DMS 273 (cell line): ENCODE measurements around the gene FBXL14.

Source experiments
- DNase-seq: peaks from one replicate; lab custom pipeline; 2025; ENCODE audit not compliant: unreplicated experiment; lab: John Stamatoyannopoulos, UW

Gene FBXL14

DNA sequence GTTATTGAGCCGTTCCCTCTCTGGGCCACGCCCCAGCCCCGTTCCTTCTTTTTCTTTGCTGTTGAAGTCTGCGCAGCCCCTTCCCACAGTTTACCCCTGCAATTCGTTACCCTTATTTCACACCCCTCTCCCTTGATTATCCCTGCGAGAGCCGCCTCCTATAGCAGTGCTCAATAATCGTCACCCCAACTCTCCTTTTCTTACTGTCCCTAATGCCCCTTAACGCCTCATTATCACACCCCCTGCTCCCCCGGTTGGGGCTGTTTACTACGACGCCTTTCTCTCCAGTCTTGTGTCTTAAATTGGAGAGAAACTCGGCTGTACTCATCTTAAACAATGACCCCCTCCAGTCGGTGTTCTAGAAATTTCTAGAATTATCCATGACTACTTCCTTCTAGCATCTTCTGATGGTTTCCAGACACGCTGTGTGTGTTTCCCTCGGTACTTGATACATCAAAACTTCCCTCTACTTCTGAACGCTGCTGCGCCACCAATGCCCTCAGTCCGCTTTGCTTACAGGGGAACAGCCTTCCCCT is 713 bp upstream of the FBXL14 start:
- DNase-seq, result no peak

DNA sequence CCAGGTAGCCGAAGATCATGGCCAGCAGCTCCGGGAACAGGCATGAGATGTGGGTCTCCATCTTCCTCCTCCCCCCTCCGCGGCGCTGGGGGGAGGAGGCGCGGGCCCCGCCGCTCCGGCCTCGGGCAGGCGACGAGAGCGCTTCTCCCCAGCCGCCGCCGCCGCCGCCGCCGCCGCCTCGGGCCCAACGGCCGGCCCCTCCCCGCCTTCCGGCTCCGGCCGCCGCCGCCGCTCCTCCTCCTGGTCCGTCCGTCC is 448 bp downstream of the FBXL14 start:
- DNase-seq, result no peak

DNA sequence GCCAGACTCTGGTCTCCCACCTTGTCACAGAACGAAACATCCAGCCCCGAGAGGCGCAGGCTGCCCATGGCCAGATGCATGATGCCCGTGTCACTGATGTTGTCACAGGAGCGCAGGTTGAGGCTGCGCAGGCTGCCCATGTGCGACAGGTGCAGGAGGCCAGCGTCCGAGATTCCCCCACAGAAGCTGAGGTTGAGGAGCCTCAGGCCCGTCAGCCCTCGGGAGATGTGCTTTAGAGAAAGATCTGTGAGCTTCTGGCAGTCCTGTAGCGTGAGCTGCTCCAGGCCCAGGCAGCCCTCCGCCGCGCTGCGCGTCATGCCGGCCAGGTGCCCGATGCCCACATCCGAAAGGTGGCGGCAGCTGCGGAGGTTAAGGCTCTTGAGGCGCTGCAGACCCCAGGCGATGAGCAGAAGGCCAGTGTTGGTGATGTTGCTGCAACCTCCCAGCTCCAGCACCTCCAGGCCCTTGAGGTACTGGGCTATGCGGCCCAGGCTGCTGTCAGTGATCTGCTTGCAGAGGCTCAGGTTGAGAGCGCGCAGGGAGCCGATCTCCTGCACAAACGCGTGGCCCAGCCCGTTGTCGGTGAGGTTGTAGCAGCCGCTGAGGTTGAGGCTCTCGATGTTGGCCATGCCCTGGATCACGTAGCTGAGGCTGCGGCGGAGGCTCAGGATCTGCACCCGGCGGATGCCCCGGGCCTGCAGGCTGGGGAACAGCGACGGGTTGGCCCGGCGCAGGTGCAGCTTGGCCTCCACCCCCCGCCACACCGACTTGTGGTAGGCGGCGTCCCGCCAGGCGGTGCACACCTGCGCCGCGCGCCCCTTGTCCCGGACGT is 991 bp downstream of the FBXL14 start:
- peak; percentile 67 for DNase-seq

DNA sequence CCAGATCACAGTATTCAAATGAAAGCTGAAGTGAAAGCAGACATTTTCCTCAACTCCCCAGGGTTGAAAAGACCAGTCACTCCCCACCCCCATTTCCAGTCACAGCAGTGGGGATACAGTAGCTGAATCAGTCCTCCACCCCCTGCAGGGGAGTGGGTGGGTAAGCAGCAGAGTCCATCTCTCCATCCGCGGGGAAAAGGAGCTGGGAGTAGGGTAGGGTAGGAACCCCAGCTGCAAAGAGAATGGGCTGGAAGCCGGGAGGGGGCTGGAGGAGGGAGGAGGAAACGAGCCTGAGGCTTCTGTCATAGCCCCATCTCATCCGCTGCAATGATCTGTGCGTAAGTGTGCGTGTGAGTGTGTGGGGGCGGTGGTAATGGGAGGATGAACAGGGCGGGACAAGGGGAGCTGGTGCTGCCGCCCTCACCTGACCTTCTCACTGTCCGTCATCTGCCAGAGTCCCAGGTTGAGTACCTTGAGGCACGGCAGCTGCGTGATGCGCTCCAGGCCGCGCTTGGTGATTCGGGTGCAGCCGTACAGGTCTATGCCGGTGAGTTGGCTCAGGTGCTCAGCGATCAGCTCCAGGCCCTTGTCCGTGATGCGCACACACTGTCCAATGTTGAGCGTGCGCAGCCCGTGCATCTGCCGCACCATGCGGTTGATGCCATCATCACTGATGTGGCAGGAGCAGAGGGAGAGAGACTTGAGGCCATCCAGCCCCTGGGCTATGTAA is 1.8 kb downstream of the FBXL14 start:
- DNase-seq, result peak; percentile 70

DNA sequence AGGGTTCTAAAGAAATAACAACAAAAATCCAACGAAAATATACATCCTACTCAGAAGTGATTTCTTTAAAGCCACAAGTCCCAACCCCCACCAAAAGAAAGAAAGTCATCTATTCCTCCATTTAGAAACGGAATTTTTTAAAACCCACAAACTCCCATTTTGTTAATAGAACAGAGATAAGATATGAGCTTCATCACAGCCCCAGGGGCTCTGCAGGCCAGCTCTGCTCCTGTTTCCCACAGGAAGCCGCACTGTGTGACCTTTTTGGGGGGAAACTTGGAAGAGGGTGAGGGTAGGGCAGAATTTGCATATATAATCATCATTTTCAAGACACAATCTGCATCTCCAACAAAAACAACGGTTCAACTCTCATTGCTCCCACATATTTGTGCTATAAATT is 2.8 kb downstream of the FBXL14 start:
- DNase-seq, result no peak

DNA sequence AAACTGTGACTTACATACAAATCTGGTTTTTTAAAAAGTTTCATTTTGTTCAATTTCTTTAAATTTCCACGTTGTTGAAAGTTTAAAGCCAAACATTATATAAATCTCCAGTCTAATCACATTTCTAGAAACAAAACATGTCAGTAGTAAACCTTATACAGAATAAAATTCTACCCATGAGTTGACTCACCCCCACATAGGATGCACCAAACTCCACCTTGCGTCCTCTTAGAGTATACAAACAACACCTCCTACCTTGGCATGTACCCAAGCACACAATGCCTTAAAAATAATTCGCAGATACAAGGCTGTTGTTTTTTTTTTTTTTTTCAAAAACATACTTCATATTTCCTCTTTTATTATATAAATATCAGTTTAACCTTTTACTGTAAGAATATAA is 3.3 kb downstream of the FBXL14 start:
- peak; percentile 44 for DNase-seq

DNA sequence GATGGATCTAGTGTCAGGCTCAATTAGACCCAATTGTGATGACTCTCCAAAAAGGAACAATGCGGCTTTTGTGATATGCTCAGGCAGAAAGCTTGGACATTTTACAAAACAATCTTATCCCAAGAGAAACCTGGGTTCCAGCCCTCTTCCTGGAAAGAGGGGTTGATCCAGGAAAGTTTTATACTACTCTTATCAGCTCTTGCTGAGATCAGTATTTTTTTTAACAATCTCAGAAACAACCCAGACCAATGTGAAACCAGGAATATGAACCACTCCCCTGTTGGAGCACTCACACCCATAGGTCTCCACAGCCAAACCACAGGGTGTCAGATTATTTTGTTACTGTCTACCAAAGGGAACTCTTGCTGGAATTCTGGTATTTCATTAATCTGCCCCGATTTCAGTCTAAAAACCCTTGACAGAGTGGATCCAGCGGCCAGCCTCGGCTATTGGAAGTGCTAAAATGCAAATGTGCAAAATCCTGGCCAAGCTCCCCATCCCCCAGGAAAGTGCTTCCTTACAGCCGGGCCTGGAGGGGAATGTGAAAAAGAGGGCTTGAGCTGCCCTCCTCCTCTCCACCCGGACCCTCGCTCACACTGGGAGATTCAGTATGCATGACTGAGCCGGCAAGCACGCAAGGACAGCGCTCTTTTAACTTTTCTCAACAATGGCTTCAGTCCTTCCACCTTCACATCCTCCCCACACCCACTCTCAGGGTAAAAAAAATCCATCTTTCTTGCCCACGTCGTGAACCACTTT is 4.0 kb downstream of the FBXL14 start:
- DNase-seq, result no peak

DNA sequence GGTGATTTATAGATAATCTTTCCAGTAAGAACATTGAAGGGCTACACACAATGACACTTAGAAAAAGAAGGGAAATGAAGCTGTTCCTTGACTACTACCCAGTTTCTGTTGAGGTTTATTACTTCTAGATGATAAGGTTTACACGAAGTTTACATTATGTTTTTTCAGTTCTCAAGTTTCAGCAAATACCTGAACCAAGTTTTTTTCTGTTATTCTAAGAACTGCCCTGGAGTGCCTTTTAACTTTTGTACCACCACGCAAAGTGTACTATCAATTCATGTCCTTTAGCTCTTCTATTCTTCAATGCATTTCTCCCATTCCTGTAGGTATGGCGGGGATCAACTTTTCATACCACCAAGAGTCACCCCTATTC is 5.8 kb downstream of the FBXL14 start:
- no peak for DNase-seq

DNA sequence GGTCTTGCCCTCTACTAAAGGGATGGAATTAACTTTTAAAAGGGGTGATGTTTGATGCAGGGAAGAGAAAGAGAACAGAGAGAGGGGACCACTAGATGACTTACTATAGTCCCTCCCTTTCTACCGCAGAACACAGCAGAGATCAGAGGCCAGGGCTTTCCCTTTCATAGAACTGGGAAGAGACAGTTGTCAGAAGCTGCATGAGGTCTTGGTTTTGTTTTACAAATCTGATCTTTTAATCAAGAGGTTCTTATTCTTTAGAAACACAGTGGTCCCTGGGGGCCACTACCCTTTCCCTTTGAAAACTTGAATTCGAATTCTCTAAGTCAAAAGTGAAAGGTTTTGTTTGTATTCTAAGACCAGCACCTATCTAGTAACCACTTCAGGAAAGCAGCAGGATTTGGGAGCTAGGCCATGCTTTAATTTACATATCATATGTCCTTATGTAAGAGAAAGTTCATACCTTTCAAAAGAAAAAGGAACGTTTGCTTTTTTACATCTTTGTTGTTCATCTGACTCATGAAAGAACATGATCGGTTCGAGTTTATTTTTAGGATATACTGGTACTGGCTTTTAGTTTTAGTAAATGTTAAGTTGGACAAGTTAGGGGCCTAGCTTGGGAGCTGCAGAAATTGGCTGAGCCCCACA is 6.3 kb downstream of the FBXL14 start:
- no peak for DNase-seq

DNA sequence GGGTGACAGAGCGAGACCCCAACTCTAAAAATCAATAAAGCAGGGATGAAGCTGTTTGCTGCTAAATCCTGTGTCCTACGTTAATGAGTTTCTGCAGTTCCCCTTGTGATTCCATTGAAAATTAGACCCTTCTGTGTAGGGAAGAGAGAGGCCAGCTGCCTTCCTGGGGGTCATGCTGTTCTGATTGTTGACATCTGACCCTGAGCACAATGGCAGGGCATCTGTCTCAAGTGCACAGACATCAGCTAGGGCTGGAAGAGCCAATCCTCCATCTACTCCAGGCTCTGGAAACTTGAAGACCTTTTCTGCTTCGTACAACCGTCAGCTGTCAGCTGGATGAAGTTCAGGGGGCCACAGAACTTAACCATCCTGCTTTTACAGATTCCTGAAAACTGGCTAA is 10.1 kb downstream of the FBXL14 start:
- no peak for DNase-seq

DNA sequence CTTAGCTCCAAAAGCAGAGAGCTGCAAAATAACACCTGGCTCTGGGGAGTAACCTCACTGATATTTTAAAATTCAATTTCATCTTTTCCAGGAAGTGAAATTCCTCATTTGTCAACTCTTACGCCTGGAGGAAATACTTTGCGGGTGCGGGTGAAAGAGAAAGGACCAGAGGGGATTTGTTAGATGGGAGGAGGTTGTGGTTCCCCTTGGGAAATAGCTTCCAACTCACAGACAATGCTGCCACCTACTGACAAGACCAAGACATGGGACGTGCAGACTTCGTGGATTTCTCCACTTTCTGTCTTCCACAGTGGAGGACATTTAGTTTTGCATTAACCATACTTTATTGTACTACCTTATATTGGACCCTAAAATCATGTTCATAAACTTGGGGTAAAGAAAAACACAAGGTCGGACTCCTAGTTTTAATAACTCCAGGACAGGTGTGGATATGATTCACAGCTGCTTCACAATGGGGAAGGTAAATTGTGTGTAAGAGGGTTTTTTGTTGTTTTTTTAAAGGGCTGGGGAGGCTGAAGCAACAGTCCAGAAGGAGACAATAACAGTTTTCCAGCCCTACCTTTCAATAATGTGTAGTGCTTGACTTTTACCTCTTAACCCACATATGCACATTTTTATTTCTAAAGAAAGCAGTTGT is 10.8 kb downstream of the FBXL14 start:
- DNase-seq, result peak; percentile 84

DNA sequence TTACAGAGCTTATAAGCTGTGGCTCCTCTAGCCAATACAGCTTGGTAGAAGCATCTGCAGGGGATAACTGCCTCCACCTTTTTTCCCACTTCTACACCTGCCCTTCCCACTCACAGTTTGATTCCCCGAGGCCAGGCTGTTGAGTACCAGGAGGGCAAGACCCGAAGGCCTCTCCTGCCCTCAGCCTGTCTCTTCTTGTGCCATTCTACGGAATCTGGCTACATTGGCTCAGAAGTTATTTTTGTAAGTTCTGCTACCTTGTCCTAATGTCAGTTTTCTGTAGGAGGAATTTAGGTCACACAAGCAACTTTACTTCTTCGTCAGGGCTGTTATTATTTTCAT is 11.7 kb downstream of the FBXL14 start:
- no peak for DNase-seq

DNA sequence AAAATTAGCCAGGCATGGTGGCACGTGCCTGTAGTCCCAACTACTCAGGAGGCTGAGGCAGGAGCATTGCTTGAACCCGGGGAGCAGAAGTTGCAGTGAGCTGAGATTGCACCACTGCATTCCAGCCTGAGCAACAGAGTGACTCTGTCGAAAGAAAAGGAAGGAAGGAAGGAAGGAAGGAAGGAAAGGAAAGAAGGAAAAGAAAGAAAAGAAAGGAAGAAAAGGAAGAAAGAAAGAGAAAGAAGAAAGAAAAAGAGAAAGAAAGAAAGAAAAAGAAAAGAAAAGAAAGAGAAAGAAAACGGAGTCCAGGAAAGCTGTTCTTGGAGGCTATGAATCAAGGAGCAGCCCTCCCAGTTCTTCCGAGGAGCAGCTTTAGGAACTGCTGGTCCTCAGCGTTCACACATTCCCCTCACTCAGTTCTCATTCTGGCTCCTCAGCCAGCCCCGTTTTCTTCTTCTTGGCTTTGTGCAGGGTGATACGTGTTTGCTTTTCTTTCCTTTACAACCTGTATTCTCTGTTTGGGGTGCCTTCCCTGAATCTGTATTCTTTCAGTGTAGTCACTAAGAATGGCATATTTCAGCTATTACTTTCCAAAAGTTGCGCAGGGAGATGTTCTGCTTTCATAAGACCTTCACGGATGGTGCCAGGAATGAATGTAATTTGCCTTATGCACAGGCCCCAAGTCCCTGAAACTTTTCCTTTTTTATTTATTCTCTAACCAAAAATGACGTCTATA is 12.2 kb downstream of the FBXL14 start:
- no peak for DNase-seq

DNA sequence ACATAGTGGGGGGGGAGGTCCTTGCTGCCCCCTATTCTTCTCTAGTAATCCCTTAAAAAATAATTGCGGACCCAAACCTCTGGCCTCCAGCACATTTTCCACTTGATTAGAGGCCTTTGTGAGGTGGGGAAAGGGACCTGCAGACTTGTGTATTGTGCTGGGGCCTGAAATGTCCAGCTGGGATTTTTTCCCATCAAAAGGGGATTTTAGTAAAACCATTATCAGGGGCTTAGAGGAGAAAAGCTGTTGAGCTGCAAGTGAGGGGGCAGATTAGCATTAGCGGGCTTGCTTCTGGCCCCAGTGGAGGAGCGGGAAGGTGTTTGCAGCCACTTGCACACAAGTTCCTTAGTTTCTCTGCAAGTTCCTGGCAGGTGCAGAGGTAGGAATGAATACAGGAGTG is 13.9 kb downstream of the FBXL14 start:
- no peak for DNase-seq

DNA sequence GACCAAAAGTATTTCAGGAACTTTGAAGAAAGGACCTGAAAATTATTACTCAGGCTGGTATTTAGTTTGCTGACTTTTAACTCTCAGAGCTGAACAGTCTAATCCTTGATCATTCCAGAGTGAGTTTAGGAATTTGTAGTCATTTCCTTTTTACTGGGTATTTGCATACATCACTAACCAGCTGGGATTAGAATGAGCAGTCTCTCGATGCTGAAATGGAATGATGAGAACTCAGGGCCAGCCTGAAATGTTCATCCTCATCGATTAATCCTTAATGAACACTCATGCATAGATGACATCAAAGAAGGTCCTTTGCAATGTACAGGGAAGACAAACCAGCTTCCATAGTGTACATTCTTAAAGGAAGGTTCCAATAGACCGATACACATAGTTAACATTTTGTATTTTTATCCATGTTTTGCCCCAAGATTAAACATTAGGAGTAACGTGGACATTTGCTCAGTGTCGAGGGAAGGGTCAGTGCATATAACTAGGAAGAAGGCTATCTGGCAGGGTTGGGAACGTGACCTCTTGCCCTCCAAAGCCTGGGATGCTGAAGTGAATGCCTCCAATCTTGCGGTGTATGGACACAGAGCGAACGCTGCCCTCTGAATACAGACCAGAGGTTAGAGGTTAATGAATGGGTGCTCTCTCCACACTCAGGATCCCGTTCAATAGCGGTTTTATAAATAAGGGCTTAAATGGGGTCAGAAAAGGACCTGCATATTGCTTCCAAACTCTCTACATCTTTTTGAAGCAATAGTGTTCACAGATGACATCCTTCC is 14.5 kb downstream of the FBXL14 start:
- DNase-seq, result no peak

DNA sequence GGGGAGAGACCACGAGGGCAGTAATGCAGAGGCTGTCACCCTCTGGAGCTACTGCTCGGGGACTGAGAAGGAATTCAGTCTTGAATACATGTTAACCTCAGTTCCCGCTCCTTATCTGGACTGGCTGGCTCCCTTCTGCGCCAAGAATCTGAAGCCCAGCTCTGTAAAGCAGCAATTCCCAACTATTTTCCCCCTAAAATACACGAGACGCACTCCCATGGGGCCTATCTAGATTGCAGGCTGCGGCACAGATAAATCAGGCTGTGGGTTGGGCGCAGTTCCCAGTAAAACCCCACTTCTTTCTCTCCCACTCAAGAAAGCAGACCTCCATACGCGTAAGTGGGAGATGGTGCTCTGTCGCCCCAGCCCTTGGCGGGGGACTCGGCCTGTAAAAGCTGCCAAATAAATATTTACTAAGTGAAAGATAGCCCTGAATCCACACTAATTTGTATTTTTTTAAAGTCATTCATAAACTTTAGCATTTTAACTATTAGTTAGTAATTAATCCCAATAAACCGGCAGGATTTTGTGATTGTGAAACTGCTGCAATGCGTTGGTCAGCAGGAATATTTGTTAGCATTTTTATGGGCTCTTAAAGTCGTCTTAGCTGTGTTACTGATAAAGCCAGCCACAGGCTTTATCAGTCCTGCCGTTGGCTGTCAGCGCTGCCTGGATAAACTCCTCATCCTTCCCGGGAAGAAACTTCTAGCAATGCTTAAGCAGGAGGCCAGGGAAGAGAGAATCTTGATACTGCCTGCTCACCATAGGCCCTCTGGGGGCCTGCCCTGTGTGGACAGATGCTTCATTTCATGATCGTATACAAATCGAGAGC is 17.8 kb downstream of the FBXL14 start:
- peak; percentile 36 for DNase-seq

DNA sequence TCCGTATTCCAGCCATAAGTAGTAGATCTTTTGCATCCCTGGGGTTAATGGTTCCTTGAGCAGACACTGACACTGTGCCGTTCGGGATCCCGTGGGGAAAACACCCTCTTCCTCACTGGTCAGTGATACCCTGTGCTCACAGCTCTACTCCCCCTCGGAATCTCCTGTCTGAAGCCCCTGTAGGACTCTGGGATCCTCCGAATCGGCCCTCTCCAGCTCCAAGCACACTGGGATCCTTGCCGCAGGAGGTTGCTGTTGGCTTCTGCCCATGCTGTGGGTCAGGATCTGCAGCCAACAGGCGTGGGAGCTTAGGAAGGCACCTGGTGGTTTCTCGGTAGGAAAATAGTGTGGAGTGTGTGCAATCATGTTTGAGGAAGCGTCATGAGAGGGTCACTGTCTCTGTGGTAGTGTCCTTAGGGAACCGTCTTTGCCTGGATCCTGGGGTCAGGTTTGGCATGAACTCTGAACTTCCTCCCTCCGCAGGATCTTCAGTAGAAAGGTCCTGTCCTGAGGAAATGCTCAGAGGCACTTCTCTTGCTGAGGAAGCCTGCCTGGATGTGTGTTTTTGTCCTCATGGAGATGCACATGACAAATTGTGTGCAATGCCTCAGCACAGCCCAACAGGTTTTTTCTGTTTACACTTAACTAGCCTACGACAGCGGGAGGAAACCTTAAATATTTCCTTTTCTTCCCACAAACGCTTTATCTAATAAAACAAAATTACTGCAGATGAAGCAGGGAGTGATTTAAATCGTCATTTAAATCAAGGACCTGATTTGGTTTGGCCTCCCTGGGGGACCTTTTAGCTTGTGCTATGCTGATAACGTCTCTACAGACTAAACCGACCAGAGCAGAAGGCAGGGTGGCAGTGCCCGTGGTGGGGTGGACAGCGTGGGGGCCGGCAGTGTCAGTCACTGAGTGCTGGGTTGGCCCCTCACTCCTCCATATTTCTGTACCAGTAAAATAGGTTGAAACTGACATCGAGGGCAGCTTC is 18.7 kb downstream of the FBXL14 start:
- peak; percentile 25 for DNase-seq
